Activated T-helper 2 cell treated with anti-CD3 and anti-CD28 coated beads, Interferon-gamma antibody, Interleukin-2, Interleukin-4, amounts not matched to agents 10 μg/mL and 5 μg/mL and 100 μg/mL, durations not matched to agents 14 hours and 24 hours and 36 hours (primary cell): Measurements from ENCODE around the gene GALNT2. TPM values are rescaled to one million over a fixed set of nuclear protein-coding genes. Genes with fewer than 3 reads are reported as not detected.

ENCODE experiments used
- DNase-seq: peaks from one replicate; pipeline ENCODE4 v3.0.0; 2021; ENCODE audit warnings: low spot score
- H3K27ac Mint-ChIP-seq: one replicate; pipeline ENCODE4 v1.8.0; 2021; ENCODE audit warnings: mixed read lengths
- H3K27me3 Mint-ChIP-seq: one replicate; pipeline ENCODE4 v1.8.0; 2021; ENCODE audit warnings: low read depth, mixed read lengths
- H3K36me3 Mint-ChIP-seq: one replicate; pipeline ENCODE4 v1.8.0; 2021; ENCODE audit warnings: low read depth, mixed read lengths
- H3K4me1 Mint-ChIP-seq: one replicate; pipeline ENCODE4 v1.8.0; 2021; ENCODE audit warnings: low read depth, mixed read lengths
- H3K4me3 Mint-ChIP-seq: one replicate; pipeline ENCODE4 v1.8.0; 2021; ENCODE audit warnings: low read depth, mild to moderate bottlenecking, moderate library complexity, mixed read lengths
- H3K9me3 Mint-ChIP-seq: one replicate; pipeline ENCODE4 v1.8.0; 2021; ENCODE audit warnings: mixed read lengths
- intact Hi-C: fragments of 100-400 bp; cut with micrococcal nuclease; formaldehyde crosslinking; loops from one replicate; pipeline ENCODE4 v1.15.1; 2023
- total RNA-seq: library from RNA; stranded (reverse); gene quantifications from 2 replicates; pipeline ENCODE4 v1.2.3, GENCODE V29; 2022

Gene GALNT2
- total RNA-seq, 1 donor from 2014 or later: 59.3 TPM

GRCh38 chr1:230117694-230118093, 50.7 kb downstream of the GALNT2 start:
- Mint-ChIP-seq H3K27ac (no peak overlapping the region), H3K9me3 (no peaks in the 10 kb centered on the region), H3K4me3 (no peak overlapping the region), H3K4me1 (peaks cover 41% of the 10 kb centered on the region), H3K36me3 (peaks cover 40% of the 10 kb centered on the region), H3K27me3 (no peaks in the 10 kb centered on the region)
- no peak for DNase-seq
- intact Hi-C loops: no loop called here

GRCh38 chr1:230119340-230119739, 52.3 kb downstream of the GALNT2 start:
- no peak overlapping the region for H3K27ac Mint-ChIP-seq

GRCh38 chr1:230120289-230120920, 53.4 kb downstream of the GALNT2 start:
- no peak for DNase-seq
- H3K36me3 Mint-ChIP-seq: peaks cover 25% of the 10 kb centered on the region
- H3K27me3 Mint-ChIP-seq: no peaks in the 10 kb centered on the region
- no peak overlapping the region for H3K27ac Mint-ChIP-seq
- no peak overlapping the region for H3K4me3 Mint-ChIP-seq
- intact Hi-C loops: loop anchor here (10.0 kb wide), 1 partner anchor 154 kb away; no protein-coding TSS in a partner anchor
- no peaks in the 10 kb centered on the region for H3K9me3 Mint-ChIP-seq
- H3K4me1 Mint-ChIP-seq: peaks cover 60% of the 10 kb centered on the region

More at GRCh38 chr1:230119340-230119739, 52.3 kb downstream of the GALNT2 start:
- no peak for DNase-seq
- Mint-ChIP-seq H3K36me3 (peaks cover 31% of the 10 kb centered on the region), H3K4me1 (peaks cover 51% of the 10 kb centered on the region), H3K4me3 (no peak overlapping the region), H3K27me3 (no peaks in the 10 kb centered on the region), H3K9me3 (no peaks in the 10 kb centered on the region)
- intact Hi-C loops: no loop called here

- Mint-ChIP-seq H3K9me3 (no peaks in the 10 kb centered on the region), H3K27me3 (no peaks in the 10 kb centered on the region), H3K4me3 (no peak overlapping the region), H3K4me1 (peaks cover 63% of the 10 kb centered on the region), H3K27ac (no peak overlapping the region), H3K36me3 (peaks cover 22% of the 10 kb centered on the region)
- intact Hi-C loops: loop anchor here (10.0 kb wide), 1 partner anchor 154 kb away; no protein-coding TSS in a partner anchor
- DNase-seq: no peak
Measured at GRCh38 chr1:230120921-230121381, 53.9 kb downstream of the GALNT2 start.

GRCh38 chr1:230121950-230122349, 54.9 kb downstream of the GALNT2 start:
- Mint-ChIP-seq H3K36me3 (peaks cover 20% of the 10 kb centered on the region), H3K4me1 (peaks cover 69% of the 10 kb centered on the region), H3K27me3 (no peaks in the 10 kb centered on the region), H3K4me3 (no peak overlapping the region), H3K9me3 (no peaks in the 10 kb centered on the region), H3K27ac (no peak overlapping the region)
- intact Hi-C loops: loop anchor here (10.0 kb wide), 1 partner anchor 153 kb away; no protein-coding TSS in a partner anchor
- no peak for DNase-seq

- intact Hi-C loops: loop anchor here (10.0 kb wide), 1 partner anchor 152 kb away; no protein-coding TSS in a partner anchor
- Mint-ChIP-seq H3K27ac (peak overlapping the region; percentile 42), H3K4me3 (no peak overlapping the region), H3K27me3 (no peaks in the 10 kb centered on the region), H3K36me3 (peaks cover 20% of the 10 kb centered on the region), H3K4me1 (peaks cover 72% of the 10 kb centered on the region), H3K9me3 (no peaks in the 10 kb centered on the region)
- DNase-seq: no peak
Measured at GRCh38 chr1:230122366-230123279, 55.6 kb downstream of the GALNT2 start.

GRCh38 chr1:230123280-230124185, 56.5 kb downstream of the GALNT2 start:
- H3K4me3 Mint-ChIP-seq: peak overlapping the region; percentile 20
- peaks cover 16% of the 10 kb centered on the region for H3K36me3 Mint-ChIP-seq
- H3K4me1 Mint-ChIP-seq: peaks cover 72% of the 10 kb centered on the region
- intact Hi-C loops: loop anchor here (10.0 kb wide), 1 partner anchor 151 kb away; no protein-coding TSS in a partner anchor
- H3K27me3 Mint-ChIP-seq: no peaks in the 10 kb centered on the region
- no peaks in the 10 kb centered on the region for H3K9me3 Mint-ChIP-seq
- no peak for DNase-seq
- peak overlapping the region; percentile 61 for H3K27ac Mint-ChIP-seq

- Mint-ChIP-seq H3K4me1 (peaks cover 73% of the 10 kb centered on the region), H3K9me3 (no peaks in the 10 kb centered on the region), H3K36me3 (peaks cover 16% of the 10 kb centered on the region), H3K4me3 (peak overlapping the region; percentile 20), H3K27ac (peak overlapping the region; percentile 61), H3K27me3 (no peaks in the 10 kb centered on the region)
- DNase-seq: no peak
- intact Hi-C loops: loop anchor here (5.0 to 10.0 kb wide), 2 partner anchors 38 to 150 kb away; no protein-coding TSS in a partner anchor
Measured at GRCh38 chr1:230124186-230125128, 57.4 kb downstream of the GALNT2 start.

- DNase-seq: no peak
- Mint-ChIP-seq H3K27me3 (no peaks in the 10 kb centered on the region), H3K36me3 (peaks cover 16% of the 10 kb centered on the region), H3K9me3 (no peaks in the 10 kb centered on the region), H3K4me1 (peaks cover 73% of the 10 kb centered on the region), H3K4me3 (no peak overlapping the region), H3K27ac (peak overlapping the region; percentile 10)
- intact Hi-C loops: loop anchor here (5.0 to 10.0 kb wide), 2 partner anchors 37 to 150 kb away; no protein-coding TSS in a partner anchor
Measured at GRCh38 chr1:230125141-230125540, 58.1 kb downstream of the GALNT2 start.

GRCh38 chr1:230125640-230126528, 58.8 kb downstream of the GALNT2 start:
- no peaks in the 10 kb centered on the region for H3K9me3 Mint-ChIP-seq

More at GRCh38 chr1:230125640-230126528, 58.8 kb downstream of the GALNT2 start:
- intact Hi-C loops: loop anchor here (1.0 to 10.0 kb wide), 6 partner anchors 16 to 149 kb away; no protein-coding TSS in a partner anchor
- Mint-ChIP-seq H3K27me3 (no peaks in the 10 kb centered on the region), H3K27ac (peak overlapping the region; percentile 64), H3K4me1 (peaks cover 69% of the 10 kb centered on the region), H3K36me3 (peaks cover 10% of the 10 kb centered on the region), H3K4me3 (peak overlapping the region; percentile 46)
- no peak for DNase-seq
